ENCODE data around the gene CFAP46.
"Not testable (repeated sequence)": the region's sequence is repeated elsewhere in the genome, so short reads cannot be mapped to it uniquely, and the experiment has no call there.

The CFAP46 gene

DNA sequence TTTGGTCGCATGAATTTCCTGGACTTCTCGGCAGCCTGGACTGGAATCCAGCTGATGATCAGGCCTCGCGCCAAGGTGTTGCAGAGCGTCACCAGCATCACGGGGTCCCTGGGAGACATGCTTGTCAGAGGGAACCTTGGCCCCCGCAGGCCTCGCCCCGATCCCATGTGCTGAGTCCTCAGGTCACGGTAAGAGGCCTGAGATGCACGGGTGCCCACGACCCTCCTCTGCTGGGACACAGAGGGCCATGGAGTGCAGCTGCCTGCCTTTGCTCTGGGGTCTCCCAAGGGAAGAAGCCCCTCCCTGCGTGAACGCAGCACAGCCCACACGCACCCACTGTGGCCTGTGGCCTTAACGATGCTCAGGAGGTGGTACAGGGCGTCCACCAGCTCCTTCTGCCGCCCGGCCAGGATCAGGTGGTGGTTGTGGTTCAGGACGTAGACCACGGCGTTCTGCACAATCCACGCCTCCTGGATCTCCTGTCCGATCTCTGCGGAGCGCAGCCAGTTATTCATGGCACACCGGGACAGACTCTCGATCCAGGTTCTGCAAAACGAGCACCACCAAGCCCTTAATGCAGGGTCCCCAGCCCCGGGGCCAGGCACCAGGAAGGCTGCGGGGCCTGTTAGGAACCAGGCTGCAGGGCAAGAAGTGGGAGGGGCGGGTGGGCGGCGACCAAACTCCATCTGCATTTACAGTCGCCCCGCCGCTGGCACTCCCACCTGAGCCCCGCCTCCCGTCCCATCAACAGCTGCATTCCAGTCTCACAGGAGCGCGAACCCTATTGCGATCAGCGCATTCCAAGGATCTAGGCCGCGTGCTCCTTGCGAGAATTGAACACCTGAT is 29.4 kb downstream of the CFAP46 start:
- FAIRE-seq: no peak

DNA sequence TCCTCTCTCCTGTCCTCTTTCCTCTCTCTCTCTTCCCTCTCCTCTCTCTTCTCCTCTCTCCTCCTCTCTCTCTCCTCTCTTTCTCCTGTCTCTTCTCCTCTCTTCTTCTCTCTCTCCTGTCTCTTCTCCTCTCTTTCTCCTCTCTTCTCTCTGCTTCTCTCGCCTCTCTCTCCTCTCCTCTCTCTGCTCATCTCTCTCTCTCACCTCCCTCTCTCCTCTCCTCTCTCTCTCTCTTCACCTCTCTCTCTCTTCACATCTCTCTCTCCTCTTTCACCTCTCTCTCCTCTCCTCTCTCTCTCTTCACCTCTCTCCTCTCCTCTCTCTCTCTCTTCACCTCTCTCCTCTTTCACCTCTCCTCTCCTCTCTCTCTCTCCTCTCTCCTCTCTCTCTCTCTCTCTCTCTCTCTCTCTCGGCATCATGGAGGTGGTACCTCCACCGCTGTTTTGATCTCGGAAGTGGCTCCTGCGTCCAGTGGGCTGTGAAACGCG is 30.1 kb downstream of the CFAP46 start:
- no peak for FAIRE-seq

DNA sequence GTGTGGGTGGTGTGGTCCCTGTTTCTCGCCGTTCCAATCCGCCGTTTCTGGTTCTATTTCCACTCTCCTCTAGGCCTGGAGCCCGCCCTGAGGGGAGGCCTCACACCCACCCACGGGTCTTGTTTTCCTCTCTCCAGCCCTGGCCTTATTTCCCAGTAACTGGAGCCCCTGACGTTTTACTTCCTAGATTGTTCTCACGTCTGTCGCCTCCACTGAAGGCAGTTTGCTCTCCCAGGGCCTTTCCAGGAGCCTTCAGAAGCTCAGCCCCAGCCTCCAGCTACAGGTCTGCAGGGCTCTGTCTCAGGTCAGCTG is 30.6 kb downstream of the CFAP46 start:
- FAIRE-seq: no peak

DNA sequence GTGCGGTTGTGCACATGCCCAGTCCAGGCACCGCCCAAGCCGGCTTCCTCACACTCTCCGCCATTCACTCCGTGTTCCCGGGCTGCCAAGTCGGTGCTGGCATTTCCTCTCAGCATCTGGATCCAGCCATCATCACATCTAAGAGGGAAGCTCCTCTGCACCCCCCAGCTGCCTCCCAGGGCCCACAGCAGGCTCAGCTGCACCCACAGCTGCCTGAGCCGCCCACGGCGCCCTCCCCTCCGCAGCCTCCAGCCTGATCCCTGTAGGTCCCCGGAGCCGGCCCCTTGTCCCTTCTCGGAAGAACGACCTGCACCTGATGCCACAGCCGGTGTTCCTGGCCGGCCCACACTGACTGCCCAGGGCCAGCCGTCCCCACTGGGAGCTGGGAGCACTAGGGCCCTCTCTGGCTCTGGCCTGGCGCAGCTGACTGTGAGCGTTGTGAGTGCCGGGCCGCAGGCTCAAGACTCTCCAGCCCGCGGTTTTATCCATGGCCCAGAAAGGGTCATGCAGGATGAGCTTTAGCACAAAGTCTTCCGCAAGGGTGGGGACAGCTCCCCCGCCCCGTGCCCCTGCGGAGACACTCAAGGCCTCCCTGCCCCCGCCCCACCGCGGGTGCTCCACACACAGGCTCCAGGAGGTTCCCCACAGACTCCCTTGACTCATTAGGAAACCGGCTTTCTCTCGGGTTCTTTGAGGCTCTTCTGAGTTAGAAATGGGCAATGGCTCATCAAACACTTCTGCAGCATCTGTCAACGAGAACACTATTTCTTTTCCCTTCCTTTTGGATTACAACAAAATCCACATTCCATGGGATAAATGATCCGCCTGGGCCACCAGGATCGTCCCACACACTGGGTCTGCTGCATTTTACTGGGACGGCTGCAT is 31.2 kb downstream of the CFAP46 start:
- no peak for FAIRE-seq

- FAIRE-seq: no peak
These were observed 32.0 kb downstream of the CFAP46 start for GRCh38 chr10:132910186-132910880.

DNA sequence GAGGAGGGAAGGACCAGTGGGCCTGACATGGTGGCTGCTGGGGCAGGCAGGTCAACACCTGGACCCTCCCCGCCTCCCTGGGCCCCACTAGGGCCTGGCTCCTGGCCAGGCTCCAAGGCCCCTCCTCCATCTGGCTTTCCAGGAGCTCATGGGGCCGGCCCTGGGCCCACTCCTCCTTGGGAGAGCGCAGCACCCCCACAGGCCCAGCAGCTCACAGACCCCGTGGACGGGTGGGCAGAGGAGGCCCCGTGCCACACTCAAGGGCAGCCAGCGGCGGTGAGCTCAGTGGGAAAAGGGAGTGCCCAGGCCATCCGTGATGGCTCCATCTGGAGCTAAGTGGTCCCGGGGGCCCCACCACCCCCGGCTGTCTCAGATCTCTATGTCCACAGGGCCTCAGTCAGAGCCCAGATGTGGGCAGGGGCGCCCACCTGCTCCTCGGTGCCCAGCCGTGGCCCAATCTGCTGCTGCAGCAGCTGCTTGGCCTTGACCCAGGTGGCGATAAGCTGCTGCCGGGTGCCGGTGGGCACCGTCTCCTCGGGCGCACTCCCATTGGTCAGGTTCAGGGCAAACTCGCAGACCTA is 32.8 kb downstream of the CFAP46 start:
- no peak for FAIRE-seq

GRCh38 chr10:132908621-132909295 is 33.6 kb downstream of the CFAP46 start:
- FAIRE-seq: no peak

DNA sequence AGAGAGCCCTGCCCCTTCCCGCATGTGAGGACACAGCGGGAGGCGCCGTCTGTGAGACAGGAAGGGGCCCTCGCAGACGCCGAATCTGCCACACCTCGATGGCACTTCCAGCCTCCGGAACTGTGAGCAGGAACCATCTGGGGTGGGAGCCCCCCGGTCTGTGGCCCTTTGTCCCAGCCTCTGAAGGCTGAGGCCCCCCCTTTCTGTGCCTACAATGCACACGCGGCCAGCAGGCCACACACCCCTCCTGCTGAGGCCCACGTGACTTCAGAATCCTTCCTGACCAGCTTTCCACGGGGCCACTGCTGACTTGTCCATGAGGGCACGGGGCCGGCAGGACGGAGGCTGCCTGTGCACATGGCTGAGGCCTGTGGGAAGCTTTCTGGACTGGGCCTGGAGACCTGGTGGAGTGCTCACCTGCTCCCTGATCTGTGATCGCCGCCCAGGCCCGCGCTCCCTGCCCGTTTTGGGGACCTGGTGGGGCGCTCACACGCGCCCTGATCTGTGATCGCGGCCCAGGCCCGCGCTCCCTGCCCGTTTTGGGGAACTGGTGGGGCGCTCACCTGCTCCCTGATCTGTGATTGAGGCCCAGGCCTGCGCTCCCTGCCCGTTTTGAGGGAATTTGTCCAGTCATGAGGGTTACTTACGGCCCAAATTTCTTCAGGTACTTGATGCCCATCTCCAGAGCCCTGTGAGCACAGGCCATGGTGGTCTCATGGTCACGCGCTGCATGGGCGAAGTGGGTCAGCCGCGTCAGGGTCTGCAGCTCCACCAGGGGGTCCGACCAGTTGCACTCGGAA is 34.3 kb downstream of the CFAP46 start:
- no peak for FAIRE-seq

- no peak for FAIRE-seq
These were observed 35.5 kb downstream of the CFAP46 start for GRCh38 chr10:132906836-132907235.

DNA sequence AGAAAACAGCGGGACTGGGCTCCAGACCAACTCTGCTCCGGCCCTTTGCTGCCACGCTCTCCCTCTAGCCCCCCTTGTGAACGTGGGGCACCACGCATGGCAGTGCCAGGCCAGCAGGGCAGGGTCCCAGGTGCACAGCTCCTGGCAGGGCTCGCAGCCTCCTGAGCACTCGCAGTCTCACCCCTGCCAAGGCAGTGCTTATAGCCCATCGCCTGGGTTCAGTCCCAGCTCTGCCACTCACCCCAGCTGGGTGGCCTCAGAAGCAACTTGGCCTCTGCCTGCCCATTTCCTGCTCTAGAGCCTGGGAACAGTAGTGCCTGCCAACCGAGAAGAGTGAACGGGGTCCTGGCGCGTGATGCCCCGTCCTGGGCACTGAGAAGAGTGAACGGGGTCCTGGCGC is 36.3 kb downstream of the CFAP46 start:
- FAIRE-seq: no peak

DNA sequence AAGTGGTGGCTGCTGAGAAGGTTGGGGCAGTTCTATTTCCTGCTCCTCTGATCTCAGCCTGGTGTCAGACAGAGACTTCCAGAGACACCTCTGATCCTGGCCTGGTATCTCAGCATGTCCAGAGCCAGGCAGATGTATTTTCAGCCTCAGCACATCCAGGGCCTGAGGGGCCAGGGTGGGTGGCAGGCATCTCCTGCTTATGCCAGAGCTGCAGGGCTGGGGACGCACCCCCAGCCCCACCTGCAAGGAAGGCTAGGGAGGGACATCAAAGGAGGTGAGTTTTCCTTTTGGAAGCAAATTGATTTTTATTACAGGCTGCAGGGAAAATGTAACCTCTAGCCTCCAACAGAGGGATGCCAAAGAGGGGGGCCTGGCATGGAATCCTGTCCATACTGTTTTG is 36.7 kb downstream of the CFAP46 start:
- no peak for FAIRE-seq

DNA sequence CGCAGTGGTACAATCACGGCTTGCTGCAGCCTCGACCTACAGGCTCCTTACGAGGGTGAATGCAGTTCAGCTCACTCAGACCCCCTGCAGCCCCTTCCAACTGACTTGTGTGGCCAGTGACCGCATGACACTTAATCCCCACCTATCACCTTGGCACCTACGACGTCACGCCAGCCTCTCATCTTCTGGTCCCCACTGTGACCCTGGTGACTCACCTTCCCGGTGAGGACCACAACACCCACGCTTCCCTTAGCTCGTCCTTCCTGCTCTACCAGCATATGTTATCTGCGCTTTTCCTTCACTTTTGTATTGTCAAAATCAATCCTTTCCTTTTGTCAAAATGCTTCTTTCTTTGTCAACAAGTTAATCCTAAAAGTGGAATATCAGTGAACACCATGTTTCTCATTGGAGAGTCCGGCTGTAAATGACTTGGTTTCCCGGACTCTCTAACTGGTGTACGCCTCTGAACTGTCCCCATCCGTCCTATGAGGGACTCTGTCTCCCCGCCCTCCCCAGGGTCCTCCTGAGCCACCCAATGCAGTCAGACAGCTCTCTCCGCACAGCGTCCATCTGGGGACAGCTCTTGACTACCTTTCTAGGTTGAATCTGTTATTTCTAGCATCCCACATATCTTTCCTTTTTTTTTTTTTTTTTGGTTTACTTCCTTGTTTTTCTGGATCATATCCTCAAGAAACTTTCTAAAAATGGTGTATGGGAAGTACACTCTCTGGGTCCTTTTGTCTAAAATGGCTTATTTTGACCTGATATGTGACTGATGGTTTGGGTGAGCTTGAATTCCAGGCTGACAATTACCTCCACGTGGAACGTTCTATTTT is 37.3 kb downstream of the CFAP46 start:
- no peak for FAIRE-seq

DNA sequence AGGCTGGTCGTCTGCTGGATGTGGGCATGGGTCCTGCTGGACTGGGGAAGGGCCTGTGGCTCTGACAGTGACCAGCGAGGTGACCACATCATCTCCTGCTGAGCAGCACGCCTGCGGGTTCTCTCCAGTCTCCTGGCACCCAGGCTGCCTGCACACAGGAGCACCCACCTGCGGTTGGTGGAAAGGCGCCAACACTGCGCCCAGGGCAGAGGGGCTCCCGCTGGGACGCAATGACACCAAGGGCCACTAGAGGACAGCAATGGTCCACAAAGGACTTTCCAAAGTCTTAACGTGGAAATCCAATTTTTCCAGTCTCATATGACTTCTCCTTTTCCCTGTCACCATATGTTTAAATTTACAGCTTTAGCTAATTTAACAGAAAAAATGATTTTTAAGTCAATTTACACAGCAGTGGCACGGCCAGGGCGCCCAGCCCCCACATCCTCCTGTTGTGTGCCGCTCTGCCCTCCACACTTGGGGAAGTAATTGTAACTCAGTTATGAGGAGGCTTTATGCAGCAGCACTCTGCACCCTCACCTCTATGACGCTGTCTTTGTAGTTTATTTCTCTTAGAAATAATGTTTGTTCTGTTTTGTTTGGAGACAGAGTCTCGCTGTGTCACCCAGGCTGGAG is 38.1 kb downstream of the CFAP46 start:
- no peak for FAIRE-seq

DNA sequence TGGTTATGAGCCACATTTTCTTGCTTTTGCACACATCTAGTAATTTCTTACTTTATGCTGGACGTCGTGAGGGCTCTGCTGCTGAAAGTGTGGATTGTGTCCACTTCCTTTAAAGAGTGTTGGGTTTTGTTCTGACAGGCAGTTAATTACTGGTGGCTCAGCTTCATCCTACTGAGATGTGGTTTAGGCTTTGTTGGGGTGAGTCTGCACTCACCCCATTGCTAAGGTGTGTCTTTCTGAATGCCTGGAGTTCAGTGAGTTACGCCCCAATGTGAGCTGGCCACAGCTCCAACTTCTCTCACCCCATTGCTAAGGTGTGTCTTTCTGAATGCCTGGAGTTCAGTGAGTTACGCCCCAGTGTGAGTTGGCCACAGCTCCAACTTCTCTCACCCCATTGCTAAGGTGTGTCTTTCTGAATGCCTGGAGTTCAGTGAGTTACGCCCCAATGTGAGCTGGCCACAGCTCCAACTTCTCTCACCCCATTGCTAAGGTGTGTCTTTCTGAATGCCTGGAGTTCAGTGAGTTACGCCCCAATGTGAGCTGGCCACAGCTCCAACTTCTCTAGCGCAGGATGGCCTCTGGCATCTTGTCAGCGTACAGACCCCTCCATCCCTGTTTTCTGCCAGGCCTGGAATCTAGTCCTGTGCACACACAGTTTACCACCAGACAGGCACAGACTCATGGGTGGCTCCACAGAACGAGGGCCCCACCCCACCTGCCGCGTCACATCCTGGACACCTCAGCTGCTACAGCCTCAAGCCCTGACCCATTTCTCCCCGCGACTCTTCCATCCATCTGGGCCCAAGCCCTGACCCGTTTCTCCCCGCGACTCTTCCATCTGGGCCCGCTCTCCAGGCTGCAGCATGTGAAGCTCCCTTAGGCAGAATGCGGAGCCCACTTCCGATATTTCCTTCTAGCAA is 39.5 kb downstream of the CFAP46 start:
- FAIRE-seq: not testable (repeated sequence)

GRCh38 chr10:132901351-132901750 is 41.0 kb downstream of the CFAP46 start:
- FAIRE-seq: no peak

- no peak for FAIRE-seq
These were observed 42.1 kb downstream of the CFAP46 start for GRCh38 chr10:132900211-132900756.

DNA sequence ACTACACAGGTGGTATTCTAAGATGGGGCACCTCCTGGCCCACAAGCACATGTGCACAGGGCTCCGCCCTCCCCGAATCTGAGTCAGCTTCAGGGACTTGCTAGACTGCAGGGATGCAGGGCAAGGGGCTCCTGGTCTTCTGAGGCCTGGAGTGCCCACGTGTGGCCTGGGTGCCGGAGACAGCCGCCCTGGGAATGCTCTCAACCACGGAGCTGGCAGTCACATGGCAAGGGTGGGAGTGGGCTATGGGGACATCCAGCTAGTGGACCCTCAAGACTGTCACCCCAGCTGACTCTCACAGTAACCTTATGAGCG is 42.7 kb downstream of the CFAP46 start:
- FAIRE-seq: no peak

GRCh38 chr10:132899054-132899750 is 43.2 kb downstream of the CFAP46 start:
- no peak for FAIRE-seq

Data from TTC549 (cell line).